GM21423 (cell line): ENCODE results near the gene CFAP65.

Source experiments
- ATAC-seq: cut with Tn5 transposase; IDR thresholded peaks from one replicate; pipeline ENCODE4 v1.9.1; 2021; ENCODE audit warnings: mild to moderate bottlenecking, moderate library complexity; ENCODE audit not compliant: unreplicated experiment

CFAP65 gene

GRCh38 chr2:218993345-218994315 is 47.7 kb downstream of the CFAP65 start, which contains the start of gene CRYBA2:
Gene CRYBA2, minus strand, starts transcription at chr2:218993422. Its CDS starts 246 bp downstream, at chr2:218993176.
- ATAC-seq = no peak

GRCh38 chr2:218992703-218993344 is 48.5 kb downstream of the CFAP65 start:
- no peak for ATAC-seq

- ATAC-seq = no peak
Observed at GRCh38 chr2:218992196-218992595, 49.1 kb downstream of the CFAP65 start.

GRCh38 chr2:218991674-218992168 is 49.6 kb downstream of the CFAP65 start:
- no peak for ATAC-seq

GRCh38 chr2:218990612-218991011 is 50.7 kb downstream of the CFAP65 start:
- ATAC-seq = no peak

GRCh38 chr2:218990052-218990451 is 51.3 kb downstream of the CFAP65 start:
- ATAC-seq = no peak

- no peak for ATAC-seq
Observed at GRCh38 chr2:218988650-218989049, 52.7 kb downstream of the CFAP65 start.

GRCh38 chr2:218988164-218988563 is 53.2 kb downstream of the CFAP65 start:
- no peak for ATAC-seq

- no peak for ATAC-seq
Observed at GRCh38 chr2:218986148-218986761, 55.1 kb downstream of the CFAP65 start.

GRCh38 chr2:218985325-218986091 is 55.8 kb downstream of the CFAP65 start:
- ATAC-seq = no peak

GRCh38 chr2:218985021-218985324 is 56.3 kb downstream of the CFAP65 start, which contains the start of gene FEV:
Gene FEV, minus strand, starts transcription at chr2:218985184. Its CDS starts 109 bp downstream, at chr2:218985075.
- no peak for ATAC-seq

- ATAC-seq = no peak
Observed at GRCh38 chr2:218984239-218985020, 56.9 kb downstream of the CFAP65 start.

- no peak for ATAC-seq
Observed at GRCh38 chr2:218983934-218984238, 57.4 kb downstream of the CFAP65 start.

GRCh38 chr2:218983263-218983933 is 57.9 kb downstream of the CFAP65 start:
- ATAC-seq = no peak

GRCh38 chr2:218982586-218983262 is 58.6 kb downstream of the CFAP65 start:
- no peak for ATAC-seq

GRCh38 chr2:218981881-218982585 is 59.3 kb downstream of the CFAP65 start:
- ATAC-seq = no peak

GRCh38 chr2:218981390-218981880 is 59.9 kb downstream of the CFAP65 start:
- ATAC-seq = no peak

GRCh38 chr2:218980735-218981389 is 60.5 kb downstream of the CFAP65 start:
- no peak for ATAC-seq
